ENCODE data around the gene CNKSR3.
"Not testable (repeated sequence)": the region's sequence is repeated elsewhere in the genome, so short reads cannot be mapped to it uniquely, and the experiment has no call there.

CNKSR3 gene

DNA sequence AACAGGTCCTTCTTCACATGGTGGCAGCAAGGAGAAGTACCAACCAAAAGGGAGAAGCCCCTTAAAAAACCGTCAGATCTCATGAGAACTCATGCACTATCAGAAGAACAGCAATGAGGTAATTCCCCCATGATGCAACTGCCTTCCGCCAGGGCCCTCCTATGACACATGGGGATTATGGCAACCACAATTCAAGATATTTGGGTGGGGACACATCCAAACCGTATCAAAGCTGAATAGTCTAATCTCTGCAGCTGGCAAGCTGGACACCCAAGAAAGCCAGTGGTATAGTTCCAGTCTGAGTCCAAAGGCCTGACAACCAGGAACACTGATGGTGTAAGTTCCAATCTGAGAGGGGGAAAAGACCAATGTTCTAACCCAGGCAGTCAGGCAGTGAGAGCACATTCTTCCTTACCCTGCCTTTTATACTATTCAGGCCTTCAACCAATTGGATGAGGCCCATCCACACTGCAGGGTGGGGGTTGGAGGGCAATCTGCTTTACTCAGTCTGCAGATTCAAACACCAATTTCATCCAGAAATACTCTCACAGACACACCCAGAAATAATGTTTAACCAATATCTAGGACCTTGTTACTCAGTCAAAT is 17.9 kb upstream of the CNKSR3 start:
- DNase-seq (ENCODE audit: low read depth in 2 of 2), result no peak

GRCh38 chr6:154526996-154527395 is 16.5 kb upstream of the CNKSR3 start:
- no peak for DNase-seq (ENCODE audit: low read depth in 2 of 2)

DNA sequence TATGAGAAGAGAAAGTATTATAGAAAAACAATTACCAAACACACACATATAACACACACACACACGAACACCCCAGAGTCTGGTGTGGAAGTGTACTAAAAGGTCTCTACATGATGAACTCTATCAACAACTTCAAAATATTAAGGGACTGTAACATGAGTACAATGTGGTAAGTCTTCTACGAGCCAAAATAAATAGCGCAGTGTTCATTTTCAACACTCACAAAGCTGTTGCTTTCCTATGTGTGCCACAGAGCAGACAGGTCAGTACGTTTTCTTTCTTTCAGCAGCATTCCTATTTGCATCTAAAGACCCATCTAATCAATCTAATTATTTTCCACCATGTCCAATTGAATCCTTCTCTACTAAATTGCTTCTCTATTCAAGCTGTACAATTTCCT is 12.1 kb upstream of the CNKSR3 start:
- no peak for DNase-seq (ENCODE audit: low read depth in 2 of 2)

DNA sequence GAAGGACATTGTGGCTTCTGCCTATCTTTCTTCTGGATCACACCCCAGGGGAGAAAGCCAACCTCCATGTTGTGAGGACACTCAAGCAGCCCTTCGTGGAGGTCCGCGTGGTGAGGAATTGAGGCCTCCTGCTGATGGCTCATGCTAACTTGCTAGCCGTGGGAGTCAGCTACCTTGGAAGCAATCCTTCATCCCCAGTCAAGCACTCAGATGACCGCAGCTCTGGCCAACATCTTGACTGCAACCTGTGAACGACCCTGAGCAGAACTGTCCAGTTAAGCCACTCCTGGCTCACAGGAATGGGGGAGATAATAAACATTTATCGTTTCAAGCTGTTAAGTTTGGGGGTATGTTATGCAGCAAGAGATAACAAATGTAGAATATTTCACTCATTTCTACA is 10.9 kb upstream of the CNKSR3 start:
- no peak for DNase-seq (ENCODE audit: low read depth in 2 of 2)

GRCh38 chr6:154520280-154520679 is 9.8 kb upstream of the CNKSR3 start:
- DNase-seq (ENCODE audit: low read depth in 2 of 2), result no peak

- no peak for DNase-seq (ENCODE audit: low read depth in 2 of 2)
Measured at GRCh38 chr6:154518396-154518795, 7.9 kb upstream of the CNKSR3 start.

- DNase-seq (ENCODE audit: low read depth in 2 of 2), result no peak
Measured at GRCh38 chr6:154516276-154516675, 5.8 kb upstream of the CNKSR3 start.

- no peak for DNase-seq (ENCODE audit: low read depth in 2 of 2)
Measured at GRCh38 chr6:154515826-154516225, 5.3 kb upstream of the CNKSR3 start.

DNA sequence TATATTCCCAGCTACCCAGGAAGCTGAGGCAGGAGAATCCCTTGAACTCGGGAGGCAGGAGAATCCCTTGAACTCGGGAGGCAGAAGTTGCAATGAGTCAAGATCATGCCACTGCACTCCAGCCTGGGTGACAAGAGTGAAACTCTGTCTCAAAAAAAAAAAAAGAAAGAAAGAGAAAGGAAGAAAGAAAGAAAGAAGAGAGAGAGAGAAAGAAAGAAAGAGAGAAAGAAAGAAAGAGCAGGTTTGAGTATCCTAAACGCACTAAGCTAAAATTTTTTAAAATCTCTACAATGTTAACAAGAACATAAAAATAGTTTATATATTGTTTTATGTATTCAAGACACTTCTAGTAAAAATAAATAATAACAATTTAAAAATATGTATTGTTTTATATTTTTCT is 4.6 kb upstream of the CNKSR3 start:
- DNase-seq (ENCODE audit: low read depth in 2 of 2), result not testable (repeated sequence)

GRCh38 chr6:154514481-154514880 is 4.0 kb upstream of the CNKSR3 start:
- DNase-seq (ENCODE audit: low read depth in 2 of 2), result no peak

DNA sequence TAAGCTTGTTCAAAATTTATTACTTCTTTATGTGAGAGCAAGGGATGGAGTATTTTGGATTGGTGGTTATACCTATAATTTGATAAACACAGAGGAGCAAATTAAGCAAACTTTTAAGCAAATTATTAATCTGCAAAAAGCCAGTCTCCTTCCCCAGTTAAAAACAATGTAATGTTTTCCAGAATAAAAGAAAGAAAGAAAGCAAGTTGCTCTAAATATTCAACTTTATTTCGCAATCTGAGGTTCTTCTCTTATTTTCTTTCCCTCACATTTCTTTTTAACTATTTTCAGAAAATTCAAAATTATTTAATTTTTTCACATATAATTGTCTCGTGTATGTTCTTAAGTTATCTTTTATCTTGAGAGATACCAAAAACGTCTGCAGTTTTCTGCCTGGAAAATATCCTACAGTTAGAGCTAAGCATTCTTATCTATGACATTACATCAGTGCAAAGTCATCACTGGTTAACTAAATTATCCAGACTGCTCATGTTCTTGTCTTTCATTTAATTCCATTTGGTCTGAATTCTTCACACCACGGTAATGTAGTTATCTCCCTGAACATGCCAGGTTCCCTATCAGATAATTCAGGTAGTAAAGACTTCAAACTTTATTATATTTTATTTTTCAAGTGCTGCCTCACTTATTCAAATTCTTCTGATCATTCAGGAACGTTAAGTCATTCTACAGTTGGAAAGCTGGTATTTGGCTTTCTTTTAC is 3.3 kb upstream of the CNKSR3 start:
- DNase-seq (ENCODE audit: low read depth in 2 of 2), result no peak

DNA sequence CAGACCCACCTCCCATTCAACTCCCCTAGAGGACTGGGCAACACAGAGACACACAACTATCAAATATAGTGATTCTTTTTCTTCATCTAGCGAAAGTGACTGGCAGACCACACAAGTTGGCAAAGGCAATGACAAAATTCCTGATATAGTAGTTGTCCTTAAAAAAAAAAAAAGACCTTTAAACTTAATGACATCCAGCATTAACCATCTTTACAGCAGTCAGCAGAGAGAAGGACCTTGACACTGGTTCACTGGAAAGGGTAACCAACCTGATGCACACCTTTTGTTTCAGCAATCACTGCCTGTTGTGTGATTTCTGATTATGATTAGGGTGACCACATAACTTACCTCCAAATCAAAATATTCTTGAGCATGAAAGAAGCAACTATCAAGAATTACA is 1.7 kb upstream of the CNKSR3 start:
- no peak for DNase-seq (ENCODE audit: low read depth in 2 of 2)

- no peak for DNase-seq (ENCODE audit: low read depth in 2 of 2)
Measured at GRCh38 chr6:154511791-154512190, 1.3 kb upstream of the CNKSR3 start.

- no peak for DNase-seq (ENCODE audit: low read depth in 2 of 2)
Measured at GRCh38 chr6:154509421-154510143, 903 bp downstream of the CNKSR3 start.

- no peak for DNase-seq (ENCODE audit: low read depth in 2 of 2)
Measured at GRCh38 chr6:154508573-154509375, 1.7 kb downstream of the CNKSR3 start.

GRCh38 chr6:154506991-154507898 is 3.2 kb downstream of the CNKSR3 start:
- DNase-seq (ENCODE audit: low read depth in 2 of 2), result no peak

GRCh38 chr6:154506582-154506981 is 3.9 kb downstream of the CNKSR3 start:
- DNase-seq (ENCODE audit: low read depth in 2 of 2), result no peak

DNA sequence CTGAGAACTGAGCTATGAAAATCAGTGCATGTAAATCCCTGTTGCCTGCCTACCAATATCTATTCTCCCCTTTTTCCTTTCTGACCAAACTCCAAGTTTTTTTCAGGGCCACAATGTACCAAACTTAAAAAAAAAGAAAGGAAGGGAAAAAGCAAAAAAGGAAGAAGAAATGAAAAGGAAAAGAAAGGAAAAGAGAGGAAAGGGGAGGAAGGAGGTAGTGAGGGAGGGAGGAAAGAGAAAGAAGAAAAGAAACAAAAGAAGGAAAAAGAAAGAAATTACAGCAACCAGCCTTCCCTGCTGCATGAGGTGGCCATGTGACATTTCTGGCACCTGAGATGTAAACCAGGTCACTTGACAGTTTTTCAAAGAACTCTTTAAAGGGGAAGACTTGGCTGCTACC is 4.4 kb downstream of the CNKSR3 start:
- DNase-seq (ENCODE audit: low read depth in 2 of 2), result no peak

- no peak for DNase-seq (ENCODE audit: low read depth in 2 of 2)
Measured at GRCh38 chr6:154504865-154505449, 5.5 kb downstream of the CNKSR3 start.

DNA sequence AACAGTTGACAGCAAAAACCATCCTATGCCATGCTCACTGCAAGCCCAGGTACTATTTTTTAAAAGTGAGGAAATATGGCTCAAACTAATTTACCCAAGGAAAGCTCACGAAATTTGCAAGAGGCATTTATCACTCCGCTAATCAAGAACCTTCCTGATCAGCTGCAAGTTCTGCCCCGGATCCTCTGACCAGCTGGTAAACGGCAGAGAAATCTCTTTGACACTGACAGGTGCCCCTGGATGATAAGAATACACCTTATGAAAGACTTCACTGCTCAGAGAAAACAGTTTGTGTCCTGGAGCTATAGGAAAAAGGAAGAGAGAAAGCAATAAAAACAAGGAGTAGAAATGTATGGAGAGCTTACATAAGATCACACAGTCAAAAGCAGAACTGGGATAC is 6.4 kb downstream of the CNKSR3 start:
- DNase-seq (ENCODE audit: low read depth in 2 of 2), result no peak

- no peak for DNase-seq (ENCODE audit: low read depth in 2 of 2)
Measured at GRCh38 chr6:154503658-154504057, 6.8 kb downstream of the CNKSR3 start.
